Airway epithelial cell (primary cell): ENCODE measurements around the gene SLC25A29. TPM values are rescaled to one million over a fixed set of nuclear protein-coding genes. Genes with fewer than 3 reads are reported as not detected.

Experiments
- total RNA-seq: library from RNA; depleted of rRNA; stranded (reverse); fragments of >200 nt; gene quantifications from 2 replicates; pipeline ENCODE4 v1.2.3, GENCODE V29; 2015

SLC25A29 gene
- 31.4 and 39.0 TPM in 2 replicates for total RNA-seq

GRCh38 chr14:100306101-100306997, at the start of gene SLC25A29:
Gene SLC25A29 (minus strand): TSS chr14:100306444. CDS start chr14:100306232, 212 bp downstream.

GRCh38 chr14:100323121-100323941, 17.1 kb upstream of the SLC25A29 start, which contains the start of gene SLC25A47:
Gene SLC25A47 (plus strand): TSS chr14:100323339. CDS start chr14:100323415, 76 bp downstream.

Other genes starting within 250 kb of the SLC25A29 start
- gene EVL, start 241.0 kb downstream of the SLC25A29 start, total RNA-seq: 17.3 and 24.3 TPM in 2 replicates
- 3.4 and 6.6 TPM in 2 replicates for gene DEGS2, start 146.8 kb downstream of the SLC25A29 start, total RNA-seq
- gene YY1, start 67.3 kb downstream of the SLC25A29 start, total RNA-seq: 33.1 and 39.4 TPM in 2 replicates
- not detected in 2 replicates for gene SLC25A47, start 16.9 kb upstream of the SLC25A29 start, total RNA-seq
- 4.2 and 7.0 TPM in 2 replicates for gene WDR25, start 70.0 kb upstream of the SLC25A29 start, total RNA-seq